NCI-H2227 (cell line): ENCODE measurements around the gene VPS37D.
"Not testable (repeated sequence)": the region's sequence is repeated elsewhere in the genome, so short reads cannot be mapped to it uniquely, and the experiment has no call there.

ENCODE experiments used
- DNase-seq: peaks from one replicate; lab custom pipeline; 2025; ENCODE audit not compliant: unreplicated experiment; lab: John Stamatoyannopoulos, UW

Gene VPS37D

GRCh38 chr7:73667344-73668102 lies at the start of gene VPS37D:
TSS of gene VPS37D (plus strand) at chr7:73667831. CDS start at chr7:73667959, 128 bp downstream.
- peak; percentile 96 for DNase-seq

GRCh38 chr7:73618538-73618937 lies 49.1 kb upstream of the VPS37D start:
- DNase-seq: no peak

- not testable (repeated sequence) for DNase-seq
Observed at GRCh38 chr7:73619394-73619793, 48.2 kb upstream of the VPS37D start.

GRCh38 chr7:73621168-73622063 lies 46.2 kb upstream of the VPS37D start:
- no peak for DNase-seq

DNA sequence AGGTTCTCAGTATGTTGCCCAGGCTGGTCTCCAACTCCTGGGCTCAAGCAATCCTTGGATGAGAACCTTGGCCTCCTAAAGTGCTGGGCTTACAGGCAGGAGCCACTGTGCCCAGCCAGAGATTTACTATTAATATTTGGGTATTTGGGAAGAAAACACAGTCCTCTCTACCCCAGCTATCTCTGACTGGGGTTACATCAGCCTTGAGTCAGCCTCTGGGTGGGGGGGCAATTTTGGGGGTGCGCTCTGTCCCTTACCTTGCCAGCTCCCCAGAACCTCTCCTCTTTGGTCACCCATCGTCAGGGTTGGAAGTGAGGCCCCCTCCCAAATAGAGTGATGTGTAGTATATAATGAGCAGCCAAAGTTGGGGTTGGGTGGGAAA lies 45.1 kb upstream of the VPS37D start:
- no peak for DNase-seq

DNA sequence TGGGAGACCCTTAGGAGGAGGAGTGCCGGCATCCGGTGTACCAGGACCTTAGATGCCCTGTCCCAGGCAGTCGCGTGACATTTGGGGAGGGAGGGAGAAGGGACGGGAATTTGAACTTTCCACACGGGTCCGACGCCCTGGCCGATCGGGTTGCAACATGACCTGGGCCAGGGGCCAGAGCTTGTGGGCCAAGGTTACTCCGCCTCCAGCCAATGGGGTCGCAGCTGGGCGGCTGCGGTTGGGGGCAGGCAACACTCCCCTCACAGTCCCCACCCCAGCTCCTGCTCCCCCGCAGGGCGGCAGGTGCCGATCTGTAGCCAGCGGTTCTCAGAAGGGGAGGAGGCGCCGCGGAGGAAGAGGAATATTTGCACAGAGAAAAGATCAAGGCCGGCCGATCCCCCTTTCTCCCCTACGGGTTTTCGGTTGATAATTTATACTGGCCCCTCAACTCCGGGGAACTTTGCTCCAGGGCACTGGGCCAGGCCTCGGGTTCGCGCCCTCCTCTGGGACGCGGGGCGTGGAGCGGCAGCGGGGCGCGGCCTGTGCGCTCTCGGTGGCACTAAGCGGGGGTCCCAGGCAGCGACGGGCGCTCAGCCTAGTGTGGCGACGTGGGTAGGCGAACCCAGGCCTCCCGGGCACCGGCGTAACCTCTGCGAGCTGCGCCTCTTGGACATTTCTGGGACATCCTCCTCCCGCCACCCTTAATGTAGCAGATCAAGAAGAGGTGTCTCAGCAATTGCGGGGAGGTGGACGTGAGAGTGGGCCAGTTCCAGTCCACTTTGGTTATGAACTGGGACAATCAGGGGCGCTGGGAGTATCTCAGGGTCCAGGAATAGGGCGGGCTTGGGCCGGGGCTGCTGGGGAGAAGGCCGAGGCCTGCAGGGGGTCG lies 44.5 kb upstream of the VPS37D start:
- DNase-seq: no peak

DNA sequence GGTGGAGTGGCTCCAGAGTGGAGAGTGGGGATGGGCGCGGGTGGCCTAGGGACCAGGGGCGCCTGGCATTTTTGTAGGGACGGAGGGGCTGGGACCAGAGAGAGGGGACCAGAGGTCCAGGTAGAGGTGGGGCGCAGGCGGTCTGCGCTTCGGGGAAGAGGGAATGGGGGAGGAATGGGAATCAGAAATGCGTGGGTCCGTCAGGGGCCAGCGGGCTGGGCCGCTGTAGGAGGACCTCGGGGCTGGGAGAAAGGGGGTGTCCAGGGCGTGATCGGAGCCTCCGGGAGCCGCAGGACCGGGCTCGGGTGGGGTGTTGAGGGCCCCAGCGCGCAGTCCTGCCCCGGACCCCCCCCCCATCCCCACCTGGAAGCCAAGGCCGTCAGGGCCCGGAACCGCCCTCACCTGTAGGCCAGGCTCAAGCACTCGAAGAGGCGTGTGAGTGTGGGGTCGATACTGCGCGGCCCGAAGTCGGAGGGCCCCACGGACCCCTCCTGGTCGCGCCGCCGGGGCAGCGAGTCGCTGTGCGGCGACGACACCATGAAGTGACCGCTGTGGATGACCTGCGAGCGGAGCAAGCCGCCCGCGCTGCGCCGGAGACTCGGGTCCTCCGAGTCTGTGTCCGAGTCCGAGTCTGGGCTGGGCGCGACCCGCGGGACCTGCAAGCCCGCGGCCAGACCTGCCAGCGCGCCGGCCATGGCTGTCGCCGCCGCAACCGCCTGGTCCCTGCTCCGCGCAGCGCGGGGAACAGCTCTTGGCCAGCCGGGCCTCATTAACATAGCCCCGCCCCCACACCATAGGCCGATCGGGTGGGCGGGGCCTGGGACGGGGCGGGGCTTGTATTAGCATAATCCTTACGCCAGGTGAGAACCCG lies 43.6 kb upstream of the VPS37D start, which contains the start of gene MLXIPL:
Gene MLXIPL, minus strand, starts transcription at position 725 of the 871 bp plus-strand sequence. Its CDS starts 30 bp downstream, at position 695.
- DNase-seq: peak; percentile 90

DNA sequence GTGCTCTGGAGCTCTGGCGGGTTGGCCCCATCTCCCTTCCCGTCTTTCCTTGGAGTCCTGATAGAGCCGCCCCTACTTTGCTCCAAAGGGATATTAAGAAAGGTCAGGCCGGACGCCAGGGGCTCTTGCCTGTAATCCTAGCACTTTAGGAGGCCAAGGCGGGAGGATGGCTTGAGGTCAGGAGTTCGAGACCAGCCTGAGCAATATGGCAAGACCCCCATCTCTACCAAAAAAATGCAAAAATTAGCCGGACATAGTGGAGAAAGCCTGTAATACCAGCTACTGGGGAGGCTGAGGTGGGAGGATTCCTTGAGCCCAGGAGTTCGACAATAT lies 43.0 kb upstream of the VPS37D start:
- DNase-seq: no peak

DNA sequence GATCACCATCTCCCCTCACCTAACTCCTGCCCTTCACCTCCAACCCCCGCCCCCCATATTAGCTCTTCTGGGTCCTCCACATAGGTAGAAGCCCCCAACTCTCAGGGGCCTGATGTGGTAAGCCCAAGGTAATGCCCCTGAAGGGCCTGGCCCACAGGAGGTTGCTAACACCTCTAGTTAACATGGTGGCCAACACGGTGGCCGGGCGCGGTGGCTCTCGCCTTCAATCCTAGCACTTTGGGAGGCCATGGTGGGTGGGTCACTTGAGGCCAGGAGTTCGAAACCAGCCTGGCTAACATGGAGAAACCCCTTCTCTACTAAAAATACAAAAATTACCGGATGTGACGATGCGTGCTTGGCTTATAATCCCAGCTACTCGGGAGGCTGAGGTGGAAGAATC lies 42.4 kb upstream of the VPS37D start:
- no peak for DNase-seq

GRCh38 chr7:73626814-73627213 lies 40.8 kb upstream of the VPS37D start:
- no peak for DNase-seq

DNA sequence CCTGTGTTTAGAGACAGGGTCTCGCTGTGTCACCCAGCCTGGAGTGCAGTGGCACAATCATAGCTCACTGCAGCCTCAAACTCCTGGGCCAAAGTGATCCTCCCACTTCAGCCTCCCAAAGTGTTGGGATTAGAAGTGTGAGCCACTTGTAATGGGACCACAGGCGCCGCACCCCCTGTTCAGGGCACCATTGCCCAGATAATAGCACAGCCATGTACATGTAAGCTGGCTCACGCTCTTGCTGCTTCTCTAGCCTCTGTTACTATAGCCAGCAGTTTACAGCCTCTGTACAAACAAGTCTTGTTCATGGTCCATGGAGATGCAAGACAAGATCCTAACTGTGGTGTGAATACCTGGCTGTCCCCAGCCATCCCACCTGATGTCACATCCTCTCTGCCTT lies 39.1 kb upstream of the VPS37D start:
- DNase-seq: no peak

DNA sequence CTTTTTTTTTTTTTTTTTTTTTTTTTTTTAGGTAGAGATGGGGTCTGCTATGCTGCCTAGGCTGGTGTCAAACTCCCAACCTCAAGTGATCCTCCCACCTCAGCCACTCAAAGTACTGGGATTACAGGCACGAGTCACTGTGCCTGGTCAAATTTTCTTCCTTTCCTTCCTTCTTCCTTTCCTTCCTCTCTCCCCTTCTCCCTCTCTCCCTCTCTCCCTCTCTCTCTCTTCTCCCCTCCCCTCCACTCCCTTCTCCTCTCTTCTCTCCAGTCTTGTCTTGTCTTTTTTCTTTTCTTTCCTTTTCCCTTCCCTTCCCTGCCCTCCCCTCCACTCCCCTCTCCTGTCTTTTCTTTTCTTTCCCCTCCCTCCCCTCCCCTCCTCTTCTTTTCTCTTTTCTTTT lies 36.1 kb upstream of the VPS37D start:
- DNase-seq: no peak

GRCh38 chr7:73633323-73633722 lies 34.3 kb upstream of the VPS37D start:
- DNase-seq: no peak

GRCh38 chr7:73633844-73634243 lies 33.8 kb upstream of the VPS37D start:
- no peak for DNase-seq

- no peak for DNase-seq
Observed at GRCh38 chr7:73635428-73636200, 32.0 kb upstream of the VPS37D start.

GRCh38 chr7:73638911-73639310 lies 28.7 kb upstream of the VPS37D start:
- DNase-seq: no peak

- DNase-seq: no peak
Observed at GRCh38 chr7:73642834-73643233, 24.8 kb upstream of the VPS37D start.

DNA sequence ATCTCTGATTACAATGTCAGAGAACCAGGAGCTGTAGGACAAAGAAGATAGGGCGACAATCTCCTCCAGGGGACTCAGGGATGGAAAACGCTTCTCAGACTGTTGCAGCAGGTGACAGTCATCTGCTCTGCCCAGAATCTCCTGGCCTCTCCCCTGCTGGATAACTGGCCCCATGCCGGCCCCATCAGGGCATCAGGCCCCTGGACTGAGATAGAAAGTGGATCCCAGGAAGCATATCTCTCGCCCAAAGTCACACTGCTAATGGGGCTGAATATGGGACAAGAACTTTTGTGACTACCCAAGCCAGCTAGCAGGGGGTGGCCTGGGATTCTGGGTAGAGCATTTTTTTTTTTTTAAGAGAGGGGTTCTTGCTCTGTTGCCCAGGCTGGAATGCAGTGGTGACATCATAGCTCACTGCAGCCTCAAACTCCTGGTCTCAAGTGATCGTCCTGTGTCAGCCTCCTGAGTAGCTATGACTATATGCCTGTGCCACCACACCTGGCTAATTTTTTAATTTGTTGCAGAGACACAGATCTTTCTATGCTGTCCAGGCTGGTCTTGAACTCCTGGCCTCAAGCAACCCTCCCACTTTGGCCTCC lies 22.8 kb upstream of the VPS37D start:
- no peak for DNase-seq

- no peak for DNase-seq
Observed at GRCh38 chr7:73645643-73646174, 21.9 kb upstream of the VPS37D start.
